ENCODE data around the gene SHISA9. TPM values are rescaled to one million over a fixed set of nuclear protein-coding genes. Genes with fewer than 3 reads are reported as not detected.

Gene SHISA9
- total and polyA plus RNA-seq, 12 donors = 0.04 to 0.96 (median 0.13) TPM; not detected in 3

DNA sequence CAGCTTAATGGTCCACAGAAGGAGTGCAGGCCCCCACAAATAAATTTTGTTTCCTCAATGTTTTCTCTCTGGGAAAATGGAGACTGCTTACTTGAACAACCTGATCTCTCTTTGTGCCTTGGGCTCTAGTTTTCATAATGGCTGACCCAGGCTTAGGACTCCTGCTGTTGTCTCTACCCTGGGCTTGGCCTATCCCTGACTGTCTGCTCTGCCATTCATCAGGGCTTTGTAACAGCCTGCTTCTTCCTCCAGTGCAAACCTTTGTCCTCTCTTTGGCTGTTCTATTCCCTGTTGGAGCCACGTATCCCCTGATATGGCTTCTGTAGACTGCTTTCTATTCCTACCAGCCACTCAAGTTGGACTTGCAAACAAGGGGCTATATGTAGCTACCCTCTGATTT is 139.8 kb downstream of the SHISA9 start:
- no peak overlapping the region for H3K27ac ChIP-seq

DNA sequence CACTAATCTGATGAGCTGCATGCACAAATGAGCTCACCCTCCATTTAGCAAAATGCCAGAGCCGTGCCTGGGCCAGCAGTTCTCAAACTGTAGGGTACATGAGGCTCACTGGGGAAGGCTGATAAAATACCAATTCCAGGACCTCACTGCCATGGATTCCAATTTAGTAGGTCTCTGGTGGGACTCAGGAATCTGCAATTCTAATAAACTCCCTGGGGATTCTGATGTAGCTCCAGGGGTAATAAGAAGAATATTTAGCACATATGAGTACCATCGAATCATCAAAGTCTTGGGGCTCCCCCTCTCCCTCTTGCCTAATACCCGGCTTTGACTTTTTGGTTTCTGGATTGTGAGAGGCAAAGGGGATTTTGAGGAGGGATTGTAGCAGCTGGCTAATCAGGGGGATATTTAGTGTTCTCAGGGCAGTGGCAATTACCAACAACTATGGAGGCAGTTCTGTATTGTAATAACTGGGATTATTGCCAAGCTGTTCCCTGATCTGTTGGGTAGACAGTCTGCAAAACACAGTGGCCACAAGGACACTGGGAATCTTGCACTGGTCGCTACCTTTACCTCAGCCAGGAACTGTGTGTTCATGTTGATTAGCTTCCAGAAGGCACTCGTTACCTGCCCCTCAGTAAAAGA is 140.4 kb downstream of the SHISA9 start:
- Histone ChIP-seq H3K36me3 (no peaks in the 10 kb centered on the region), H3K9me3 (peaks cover 0 to 12% (median 0%) of the 10 kb centered on the region in 11 donors), H3K4me3 (no peak overlapping the region), H3K27me3 (peaks cover 0 to 7% (median 0%) of the 10 kb centered on the region in 7 donors), H3K27ac (no peak overlapping the region), H3K4me1 (no peaks in the 10 kb centered on the region)
- intact Hi-C loops (cut with DNase I) = no loop called here
- TF ChIP-seq, protein P1, sequence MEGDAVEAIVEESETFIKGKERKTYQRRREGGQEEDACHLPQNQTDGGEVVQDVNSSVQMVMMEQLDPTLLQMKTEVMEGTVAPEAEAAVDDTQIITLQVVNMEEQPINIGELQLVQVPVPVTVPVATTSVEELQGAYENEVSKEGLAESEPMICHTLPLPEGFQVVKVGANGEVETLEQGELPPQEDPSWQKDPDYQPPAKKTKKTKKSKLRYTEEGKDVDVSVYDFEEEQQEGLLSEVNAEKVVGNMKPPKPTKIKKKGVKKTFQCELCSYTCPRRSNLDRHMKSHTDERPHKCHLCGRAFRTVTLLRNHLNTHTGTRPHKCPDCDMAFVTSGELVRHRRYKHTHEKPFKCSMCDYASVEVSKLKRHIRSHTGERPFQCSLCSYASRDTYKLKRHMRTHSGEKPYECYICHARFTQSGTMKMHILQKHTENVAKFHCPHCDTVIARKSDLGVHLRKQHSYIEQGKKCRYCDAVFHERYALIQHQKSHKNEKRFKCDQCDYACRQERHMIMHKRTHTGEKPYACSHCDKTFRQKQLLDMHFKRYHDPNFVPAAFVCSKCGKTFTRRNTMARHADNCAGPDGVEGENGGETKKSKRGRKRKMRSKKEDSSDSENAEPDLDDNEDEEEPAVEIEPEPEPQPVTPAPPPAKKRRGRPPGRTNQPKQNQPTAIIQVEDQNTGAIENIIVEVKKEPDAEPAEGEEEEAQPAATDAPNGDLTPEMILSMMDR (IDR thresholded peaks at IDR 0.05) = no peak
- DNase-seq (no peak), ATAC-seq (no peak)
- 57 to 60% methylated on average over 5 of the region's 5 CpGs for WGBS, 2 donors

More for the DNA sequence above, 139.8 kb downstream of the SHISA9 start:
- no peak for DNase-seq
- TF ChIP-seq, protein P1 (IDR thresholded peaks at IDR 0.05) = no peak
- Histone ChIP-seq H3K4me3 (no peak overlapping the region), H3K4me1 (no peaks in the 10 kb centered on the region), H3K9me3 (peaks cover 0 to 12% (median 0%) of the 10 kb centered on the region in 11 donors), H3K27me3 (peaks cover 0 to 7% (median 0%) of the 10 kb centered on the region in 7 donors), H3K36me3 (no peaks in the 10 kb centered on the region)
- ATAC-seq = no peak
- intact Hi-C loops (cut with DNase I) = no loop called here
- WGBS, 2 donors = 50 to 63% methylated on average over 1 of the region's 1 CpG

GRCh38 chr16:13042291-13042685 is 140.9 kb downstream of the SHISA9 start:
- peaks cover 0 to 12% (median 0%) of the 10 kb centered on the region in 11 donors for H3K9me3 ChIP-seq
- H3K4me1 ChIP-seq = no peaks in the 10 kb centered on the region
- H3K36me3 ChIP-seq = no peaks in the 10 kb centered on the region
- intact Hi-C loops (cut with DNase I) = no loop called here
- no peak overlapping the region for H3K27ac ChIP-seq
- no peak for ATAC-seq
- no peak overlapping the region for H3K4me3 ChIP-seq
- no peak for DNase-seq
- TF ChIP-seq, protein P1 (IDR thresholded peaks at IDR 0.05) = no peak
- H3K27me3 ChIP-seq = peaks cover 0 to 7% (median 0%) of the 10 kb centered on the region in 7 donors

- peaks cover 0 to 7% (median 0%) of the 10 kb centered on the region in 7 donors for H3K27me3 ChIP-seq
- ATAC-seq = no peak
These were observed 144.8 kb downstream of the SHISA9 start for GRCh38 chr16:13046061-13046821.

More at GRCh38 chr16:13046061-13046821, 144.8 kb downstream of the SHISA9 start:
- peaks cover 0 to 21% (median 7%) of the 10 kb centered on the region in 11 donors for H3K9me3 ChIP-seq
- H3K4me1 ChIP-seq = no peaks in the 10 kb centered on the region
- WGBS, 2 donors = 71 to 80% methylated on average over 3 of the region's 3 CpGs
- intact Hi-C loops (cut with DNase I) = no loop called here
- no peak for DNase-seq
- H3K27ac ChIP-seq = no peak overlapping the region
- H3K4me3 ChIP-seq = no peak overlapping the region
- H3K36me3 ChIP-seq = no peaks in the 10 kb centered on the region
- TF ChIP-seq, protein P1 (IDR thresholded peaks at IDR 0.05) = no peak

All from heart right ventricle (tissue), 16 donors.